ENCODE measurements around the gene NRK. TPM values are rescaled to one million over a fixed set of nuclear protein-coding genes. Genes with fewer than 3 reads are reported as not detected.
A peak's percentile ranks its signal among the peaks of the same experiment; 100 is the strongest.
"Not testable (repeated sequence)": the region's sequence is repeated elsewhere in the genome, so short reads cannot be mapped to it uniquely, and the experiment has no call there.

Gene NRK
- total and polyA plus RNA-seq, 4 donors = 0.43 to 15.9 (median 1.5) TPM

DNA sequence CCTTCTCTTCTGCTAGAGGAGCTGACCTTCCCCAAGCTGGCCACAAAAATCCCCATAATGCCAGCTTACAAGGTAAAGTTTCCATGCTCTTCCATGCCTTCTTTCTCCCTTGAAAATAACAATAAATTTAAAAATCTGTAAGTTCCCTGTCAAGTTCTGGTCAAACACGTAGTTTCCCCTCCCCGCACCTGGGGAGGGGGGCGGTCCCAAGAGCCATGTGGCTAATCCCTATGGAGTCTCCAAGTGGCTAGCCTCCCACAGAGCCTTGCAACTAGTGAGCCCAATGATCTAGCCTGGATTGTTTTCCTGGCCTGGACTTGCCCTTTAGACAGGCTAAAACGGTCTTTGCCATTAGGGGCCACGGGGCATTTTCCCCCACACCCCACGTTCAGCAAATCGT lies 2.1 kb upstream of the NRK start:
- no peak for DNase-seq (ENCODE audit: low read depth in 4 of 6, low spot score in 6 of 6)
- Histone ChIP-seq H3K9me3 (ENCODE audit: control insufficient read depth, insufficient read depth, low read length) (no peaks in the 10 kb centered on the region), H3K4me1 (ENCODE audit: control insufficient read depth, insufficient read depth, low read length) (peaks cover 15% of the 10 kb centered on the region), H3K27me3 (ENCODE audit: control insufficient read depth, insufficient read depth, low read length) (peaks cover 45% of the 10 kb centered on the region), H3K4me3 (ENCODE audit: low read depth, low read length) (no peak overlapping the region), H3K36me3 (ENCODE audit: control insufficient read depth, insufficient read depth, low read length) (no peaks in the 10 kb centered on the region), H3K27ac (ENCODE audit: low read depth, low read length) (no peak overlapping the region)
- 35% methylated on average over 2 of the region's 7 CpGs for WGBS (ENCODE audit: insufficient coverage)

DNA sequence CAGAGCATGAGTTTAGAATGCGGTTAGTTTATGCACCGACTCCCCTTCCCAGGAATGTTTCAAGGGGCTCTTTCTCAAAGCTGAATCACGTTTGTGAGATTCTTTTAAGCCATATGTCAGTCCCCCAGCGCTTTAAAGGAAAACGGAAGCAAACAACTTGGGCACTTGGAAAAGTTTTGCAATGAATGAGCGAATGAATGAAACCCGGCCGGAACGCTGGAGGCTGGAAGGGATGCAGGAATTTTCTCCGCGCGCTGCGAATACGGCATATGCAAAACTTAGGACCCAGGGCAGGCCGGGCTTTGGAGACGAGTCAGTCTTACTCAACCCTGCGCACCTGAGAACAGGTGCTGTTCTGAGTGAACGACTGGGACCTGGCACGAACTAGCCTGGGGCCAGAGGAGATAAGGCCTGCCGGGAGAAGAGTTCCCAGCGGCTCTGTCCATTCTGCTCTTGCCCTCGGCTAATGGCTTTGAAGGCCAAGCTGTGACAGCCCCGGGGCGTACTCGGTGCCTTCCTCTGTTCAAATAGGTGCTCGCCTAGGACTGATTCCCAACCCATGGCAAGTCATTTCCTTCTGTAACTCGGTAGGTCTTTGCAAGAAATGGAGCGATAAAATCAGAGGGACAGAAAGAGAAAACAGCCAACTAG lies 743 bp upstream of the NRK start:
- H3K4me3 ChIP-seq (ENCODE audit: low read depth, low read length) = peak overlapping the region; percentile 18
- no peak overlapping the region for H3K27ac ChIP-seq (ENCODE audit: low read depth, low read length)
- WGBS (ENCODE audit: insufficient coverage) = 21% methylated on average over 28 of the region's 28 CpGs
- H3K9me3 ChIP-seq (ENCODE audit: control insufficient read depth, insufficient read depth, low read length) = no peaks in the 10 kb centered on the region
- DNase-seq (ENCODE audit: low read depth in 4 of 6, low spot score in 6 of 6) = peak in 2 of 6 donors; percentile 13 to 16
- peaks cover 15% of the 10 kb centered on the region for H3K4me1 ChIP-seq (ENCODE audit: control insufficient read depth, insufficient read depth, low read length)
- no peaks in the 10 kb centered on the region for H3K36me3 ChIP-seq (ENCODE audit: control insufficient read depth, insufficient read depth, low read length)
- H3K27me3 ChIP-seq (ENCODE audit: control insufficient read depth, insufficient read depth, low read length) = peaks cover 45% of the 10 kb centered on the region

DNA sequence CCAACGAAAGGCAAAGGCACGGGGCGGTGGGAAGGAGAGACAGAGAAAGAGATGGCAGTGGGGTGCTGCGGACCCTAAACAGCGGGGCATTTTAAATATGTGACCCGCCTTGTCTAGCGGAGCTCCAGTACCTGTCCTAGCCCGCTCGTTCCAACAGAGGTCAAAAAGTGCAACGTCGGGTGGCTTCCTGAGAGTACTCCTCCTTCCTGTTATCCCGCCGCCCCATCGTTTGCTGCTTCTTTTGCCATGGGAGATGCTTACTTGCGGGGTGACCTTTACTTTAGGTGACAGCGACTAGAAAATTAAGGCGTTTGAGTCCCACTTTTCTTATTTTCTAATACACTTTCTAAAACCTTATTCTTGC lies 735 bp downstream of the NRK start:
- Histone ChIP-seq H3K9me3 (ENCODE audit: control insufficient read depth, insufficient read depth, low read length) (no peaks in the 10 kb centered on the region), H3K36me3 (ENCODE audit: control insufficient read depth, insufficient read depth, low read length) (no peaks in the 10 kb centered on the region), H3K27ac (ENCODE audit: low read depth, low read length) (no peak overlapping the region), H3K4me3 (ENCODE audit: low read depth, low read length) (peak overlapping the region; percentile 18), H3K4me1 (ENCODE audit: control insufficient read depth, insufficient read depth, low read length) (peaks cover 15% of the 10 kb centered on the region), H3K27me3 (ENCODE audit: control insufficient read depth, insufficient read depth, low read length) (peaks cover 43% of the 10 kb centered on the region)
- DNase-seq (ENCODE audit: low read depth in 4 of 6, low spot score in 6 of 6) = peak in 1 of 6 donors; percentile 3
- WGBS (ENCODE audit: insufficient coverage) = 30% methylated on average over 14 of the region's 17 CpGs

DNA sequence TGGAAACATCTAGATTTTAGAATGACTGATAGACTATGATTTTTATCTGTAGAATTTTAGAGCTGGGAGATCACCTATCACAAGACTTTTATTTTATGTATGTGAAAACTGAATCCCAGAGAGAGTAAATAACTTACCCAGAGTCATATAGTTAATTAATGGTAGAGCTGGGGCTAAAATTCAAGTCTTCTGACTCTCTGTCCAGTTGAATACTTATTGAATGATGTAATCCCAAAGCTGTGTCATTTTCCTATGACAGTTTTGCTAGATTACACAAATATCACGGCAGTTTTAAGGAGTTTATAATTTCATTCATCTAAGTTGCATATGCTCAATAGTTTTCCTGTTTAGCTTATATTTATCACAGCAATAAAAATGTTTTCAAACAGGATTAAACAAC lies 6.7 kb downstream of the NRK start:
- DNase-seq (ENCODE audit: low read depth in 4 of 6, low spot score in 6 of 6) = no peak
- Histone ChIP-seq H3K27me3 (ENCODE audit: control insufficient read depth, insufficient read depth, low read length) (peaks cover 3% of the 10 kb centered on the region), H3K4me3 (ENCODE audit: low read depth, low read length) (no peak overlapping the region), H3K9me3 (ENCODE audit: control insufficient read depth, insufficient read depth, low read length) (no peaks in the 10 kb centered on the region), H3K36me3 (ENCODE audit: control insufficient read depth, insufficient read depth, low read length) (no peaks in the 10 kb centered on the region), H3K4me1 (ENCODE audit: control insufficient read depth, insufficient read depth, low read length) (no peaks in the 10 kb centered on the region), H3K27ac (ENCODE audit: low read depth, low read length) (no peak overlapping the region)
- no CpG with 5 or more reads among the region's 1 CpG for WGBS (ENCODE audit: insufficient coverage)

DNA sequence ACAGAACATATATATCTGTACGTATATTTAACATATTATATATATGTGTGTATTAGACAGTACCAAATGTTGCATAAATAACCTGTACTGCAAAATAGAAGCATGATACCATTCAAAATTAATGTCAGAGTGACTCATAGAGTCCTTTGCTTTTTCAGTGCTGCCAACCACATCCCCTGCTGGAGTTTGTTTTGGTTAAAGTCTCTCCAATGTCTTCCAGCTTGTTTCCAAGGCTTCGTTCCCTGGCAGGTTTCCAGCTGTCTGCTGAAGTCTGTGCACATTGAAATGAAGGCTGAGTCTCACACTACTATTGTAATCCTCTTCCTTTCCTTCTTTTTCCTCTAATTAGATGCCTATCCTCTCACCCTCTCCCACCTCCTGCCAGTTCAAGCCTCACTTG lies 14.9 kb downstream of the NRK start:
- no peak overlapping the region for H3K4me3 ChIP-seq (ENCODE audit: low read depth, low read length)
- peak in 5 of 6 donors; percentile 26 to 85 (median 49) for DNase-seq (ENCODE audit: low read depth in 4 of 6, low spot score in 6 of 6)
- peaks cover 2% of the 10 kb centered on the region for H3K27me3 ChIP-seq (ENCODE audit: control insufficient read depth, insufficient read depth, low read length)

DNA sequence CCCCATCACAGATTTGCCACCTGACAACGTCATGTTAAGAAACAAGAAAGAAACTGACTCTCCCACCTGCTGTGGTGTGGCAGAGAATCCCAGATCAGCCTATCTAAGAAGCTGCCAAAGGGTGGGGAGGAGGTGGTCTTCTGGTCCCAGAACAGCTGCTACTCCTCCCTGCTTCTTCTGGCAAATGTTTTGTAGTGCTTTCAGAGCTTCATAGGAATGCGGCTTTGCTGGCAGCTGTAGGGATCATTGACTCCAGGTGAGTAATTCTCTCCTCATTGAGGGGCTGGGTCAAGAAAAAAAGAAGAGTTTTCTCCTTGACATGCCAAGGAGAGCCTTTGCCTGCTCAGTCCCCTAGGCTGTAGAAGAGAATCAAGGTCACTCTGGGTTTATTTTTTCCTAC lies 23.3 kb downstream of the NRK start:
- 80% methylated on average over 1 of the region's 2 CpGs for WGBS (ENCODE audit: insufficient coverage)
- H3K9me3 ChIP-seq (ENCODE audit: control insufficient read depth, insufficient read depth, low read length) = no peaks in the 10 kb centered on the region
- no peak for DNase-seq (ENCODE audit: low read depth in 4 of 6, low spot score in 6 of 6)
- H3K36me3 ChIP-seq (ENCODE audit: control insufficient read depth, insufficient read depth, low read length) = no peaks in the 10 kb centered on the region
- H3K4me1 ChIP-seq (ENCODE audit: control insufficient read depth, insufficient read depth, low read length) = no peaks in the 10 kb centered on the region
- H3K4me3 ChIP-seq (ENCODE audit: low read depth, low read length) = no peak overlapping the region
- H3K27ac ChIP-seq (ENCODE audit: low read depth, low read length) = no peak overlapping the region
- H3K27me3 ChIP-seq (ENCODE audit: control insufficient read depth, insufficient read depth, low read length) = peaks cover 4% of the 10 kb centered on the region

More for the DNA sequence above, 14.9 kb downstream of the NRK start:
- Histone ChIP-seq H3K4me1 (ENCODE audit: control insufficient read depth, insufficient read depth, low read length) (no peaks in the 10 kb centered on the region), H3K36me3 (ENCODE audit: control insufficient read depth, insufficient read depth, low read length) (no peaks in the 10 kb centered on the region), H3K27ac (ENCODE audit: low read depth, low read length) (no peak overlapping the region), H3K9me3 (ENCODE audit: control insufficient read depth, insufficient read depth, low read length) (no peaks in the 10 kb centered on the region)
- 27% methylated on average over 1 of the region's 2 CpGs for whole genome bisulfite sequencing (ENCODE audit: insufficient coverage)

DNA sequence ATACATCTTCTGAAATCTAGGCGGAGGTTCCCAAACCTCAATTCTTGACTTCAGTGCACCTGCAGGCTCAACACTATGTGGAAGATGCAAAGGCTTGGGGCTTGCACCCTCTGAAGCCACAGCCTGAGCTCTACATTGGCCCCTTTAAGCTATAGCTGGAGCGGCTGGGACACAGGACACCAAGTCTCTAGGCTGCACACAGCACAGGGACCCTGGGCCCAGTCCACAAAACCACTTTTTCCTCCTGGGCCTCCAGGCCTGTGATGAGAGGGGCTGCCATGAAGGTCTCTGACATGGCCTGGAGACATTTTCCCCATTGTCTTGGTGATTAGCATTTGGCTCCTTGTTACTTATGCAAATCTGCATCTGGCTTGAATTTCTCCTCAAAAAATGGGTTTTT lies 27.8 kb downstream of the NRK start:
- not testable (repeated sequence) for H3K27me3 ChIP-seq (ENCODE audit: control insufficient read depth, insufficient read depth, low read length); H3K4me1 ChIP-seq (ENCODE audit: control insufficient read depth, insufficient read depth, low read length); DNase-seq (ENCODE audit: low read depth in 4 of 6, low spot score in 6 of 6); H3K36me3 ChIP-seq (ENCODE audit: control insufficient read depth, insufficient read depth, low read length); H3K4me3 ChIP-seq (ENCODE audit: low read depth, low read length); H3K27ac ChIP-seq (ENCODE audit: low read depth, low read length); H3K9me3 ChIP-seq (ENCODE audit: control insufficient read depth, insufficient read depth, low read length)
- 57% methylated on average over 1 of the region's 2 CpGs for WGBS (ENCODE audit: insufficient coverage)

DNA sequence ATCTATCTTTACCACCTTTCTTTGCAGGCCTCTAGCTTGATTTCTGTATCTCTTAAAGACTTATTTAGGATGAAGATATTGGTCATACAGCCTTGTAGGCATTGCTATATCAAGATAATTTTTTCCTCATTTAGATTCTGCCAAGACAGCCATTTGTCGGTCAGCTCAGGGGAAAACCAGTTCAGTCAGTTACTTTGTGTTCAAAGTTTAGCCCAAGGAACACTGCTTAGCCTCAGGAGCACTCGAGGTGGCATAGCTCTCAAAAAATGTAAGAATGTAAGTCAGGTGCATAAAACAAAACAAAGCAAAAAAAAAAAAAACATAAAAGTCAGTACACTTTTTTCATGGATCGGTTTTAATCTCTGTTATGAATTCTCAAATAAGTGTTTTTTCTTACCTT lies 43.4 kb downstream of the NRK start:
- no peak overlapping the region for H3K27ac ChIP-seq (ENCODE audit: low read depth, low read length)
- no peaks in the 10 kb centered on the region for H3K4me1 ChIP-seq (ENCODE audit: control insufficient read depth, insufficient read depth, low read length)
- H3K4me3 ChIP-seq (ENCODE audit: low read depth, low read length) = no peak overlapping the region
- no peaks in the 10 kb centered on the region for H3K9me3 ChIP-seq (ENCODE audit: control insufficient read depth, insufficient read depth, low read length)
- DNase-seq (ENCODE audit: low read depth in 4 of 6, low spot score in 6 of 6) = no peak
- no peaks in the 10 kb centered on the region for H3K36me3 ChIP-seq (ENCODE audit: control insufficient read depth, insufficient read depth, low read length)
- peaks cover 7% of the 10 kb centered on the region for H3K27me3 ChIP-seq (ENCODE audit: control insufficient read depth, insufficient read depth, low read length)
- WGBS (ENCODE audit: insufficient coverage) = 60% methylated on average over 1 of the region's 3 CpGs

DNA sequence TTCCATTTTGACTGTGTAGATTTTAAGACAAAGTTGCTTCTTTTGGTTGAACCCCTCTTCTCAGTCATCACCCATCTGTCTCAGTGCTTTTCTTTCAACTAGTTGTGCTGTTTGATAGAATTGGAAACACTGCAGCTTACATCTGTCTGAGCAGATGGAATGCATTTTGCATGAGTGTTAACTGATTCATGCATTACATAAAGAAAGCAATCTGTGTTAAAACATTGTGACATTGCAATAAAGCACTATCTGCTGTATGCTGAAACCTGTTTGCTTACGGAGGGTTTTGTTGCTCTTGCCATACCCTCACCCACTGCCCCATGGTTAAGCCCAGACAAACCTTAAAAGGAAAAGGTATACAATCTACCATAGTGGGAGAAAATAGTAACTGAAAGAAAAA lies 47.4 kb downstream of the NRK start:
- no CpG with 5 or more reads among the region's 1 CpG for WGBS (ENCODE audit: insufficient coverage)
- DNase-seq (ENCODE audit: low read depth in 4 of 6, low spot score in 6 of 6) = peak in 2 of 6 donors; percentile 61 to 77
- Histone ChIP-seq H3K27me3 (ENCODE audit: control insufficient read depth, insufficient read depth, low read length) (peaks cover 7% of the 10 kb centered on the region), H3K27ac (ENCODE audit: low read depth, low read length) (no peak overlapping the region), H3K9me3 (ENCODE audit: control insufficient read depth, insufficient read depth, low read length) (no peaks in the 10 kb centered on the region), H3K4me1 (ENCODE audit: control insufficient read depth, insufficient read depth, low read length) (no peaks in the 10 kb centered on the region), H3K36me3 (ENCODE audit: control insufficient read depth, insufficient read depth, low read length) (no peaks in the 10 kb centered on the region), H3K4me3 (ENCODE audit: low read depth, low read length) (no peak overlapping the region)

DNA sequence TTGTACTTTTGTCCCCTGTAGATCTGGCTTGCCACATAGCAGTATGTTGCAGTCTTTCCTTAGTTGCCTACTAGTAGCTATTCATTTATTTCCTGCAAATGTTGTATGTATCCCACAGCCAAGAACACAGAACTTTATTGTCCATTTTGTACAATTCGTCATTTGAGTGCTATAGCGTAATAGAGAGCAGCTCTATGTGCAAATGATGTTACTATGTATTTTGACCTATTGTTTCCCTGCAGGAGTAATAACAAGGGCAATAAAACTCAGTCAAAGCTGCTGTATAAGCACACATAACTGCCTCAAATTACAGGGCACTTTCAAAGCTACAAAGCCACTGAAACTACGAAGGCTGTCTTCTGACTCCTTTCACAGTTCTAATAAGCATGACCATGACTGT lies 48.1 kb downstream of the NRK start:
- Histone ChIP-seq H3K4me3 (ENCODE audit: low read depth, low read length) (no peak overlapping the region), H3K36me3 (ENCODE audit: control insufficient read depth, insufficient read depth, low read length) (no peaks in the 10 kb centered on the region), H3K27me3 (ENCODE audit: control insufficient read depth, insufficient read depth, low read length) (peaks cover 4% of the 10 kb centered on the region), H3K4me1 (ENCODE audit: control insufficient read depth, insufficient read depth, low read length) (no peaks in the 10 kb centered on the region), H3K27ac (ENCODE audit: low read depth, low read length) (no peak overlapping the region), H3K9me3 (ENCODE audit: control insufficient read depth, insufficient read depth, low read length) (no peaks in the 10 kb centered on the region)
- no CpG with 5 or more reads among the region's 3 CpGs for WGBS (ENCODE audit: insufficient coverage)
- DNase-seq (ENCODE audit: low read depth in 4 of 6, low spot score in 6 of 6) = peak in 1 of 6 donors; percentile 16
